K562 (cell line): ENCODE results near the gene COA3. TPM values are rescaled to one million over a fixed set of nuclear protein-coding genes. Genes with fewer than 3 reads are reported as not detected.

Experiments
- CAMTA2 ChIP-seq: fragments of 250-450 bp; sonication (Bioruptor Pico); conservative IDR thresholded peaks from 2 replicates; pipeline ENCODE4 v1.5.1; 2022
- CBFB ChIP-seq: sonication (generic); formaldehyde crosslinking; IDR thresholded peaks from 2 replicates; pipeline ENCODE4 v1.4.0; 2020; ENCODE audit warnings: mild to moderate bottlenecking, missing genetic modification reagents
- CBX5 ChIP-seq: IDR thresholded peaks from 2 replicates; pipeline ENCODE4 v1.6.1; 2014; ENCODE audit warnings: low read depth, borderline replicate concordance
- ELK1 ChIP-seq: sonication (generic); formaldehyde crosslinking; IDR thresholded peaks from 2 replicates; pipeline ENCODE4 v1.8.1; 2022; ENCODE audit warnings: missing genetic modification reagents
- HLTF ChIP-seq: fragments of 450-650 bp; IDR thresholded peaks from 2 replicates; pipeline ENCODE4 v1.6.1; 2016
- HNRNPH1 ChIP-seq: fragments of 200-400 bp; formaldehyde crosslinking; optimal IDR thresholded peaks from 2 replicates; pipeline ENCODE3; 2017; ENCODE audit warnings: low read depth, mild to moderate bottlenecking, low read length, moderate library complexity
- MAFG ChIP-seq: fragments of 450-650 bp; conservative IDR thresholded peaks from 2 replicates; pipeline ENCODE4 v1.6.1; 2016; ENCODE audit warnings: missing genetic modification characterization, missing compliant biosample characterization
- MCM3 ChIP-seq: fragments of 450-650 bp; IDR thresholded peaks from 2 replicates; pipeline ENCODE4 v1.6.1; 2016
- NCOA2 ChIP-seq, 2 experiments: fragments of 450-650 bp; IDR thresholded peaks; 2 replicates each; pipeline ENCODE4 v1.6.1; 2018; ENCODE audit warnings: mild to moderate bottlenecking in 2 of 2, moderate library complexity in 1 of 2; ENCODE audit not compliant: partially characterized antibody in 2 of 2
- NFE2L1 ChIP-seq: fragments of 450-650 bp; IDR thresholded peaks from 2 replicates; pipeline ENCODE4 v1.6.1; 2016; ENCODE audit warnings: missing genetic modification characterization, low read depth, mild to moderate bottlenecking, missing compliant biosample characterization, moderate library complexity, borderline replicate concordance
- SMARCA4 ChIP-seq: fragments of 450-650 bp; IDR thresholded peaks from 2 replicates; pipeline ENCODE4 v1.6.1; 2016
- SRSF7 ChIP-seq: fragments of 200-400 bp; formaldehyde crosslinking; optimal IDR thresholded peaks from 2 replicates; pipeline ENCODE3; 2017; ENCODE audit warnings: mild to moderate bottlenecking, low read depth, low read length
- SRSF9 ChIP-seq: fragments of 200-400 bp; formaldehyde crosslinking; IDR thresholded peaks from 2 replicates; pipeline ENCODE4 v1.6.1; 2017; ENCODE audit warnings: low read depth, low read length, borderline replicate concordance
- ZBTB7A ChIP-seq: IDR thresholded peaks from 2 replicates; pipeline ENCODE4 v1.6.1; 2011; ENCODE audit warnings: low read depth, mild to moderate bottlenecking, low read length, moderate library complexity, borderline replicate concordance; ENCODE audit not compliant: control insufficient read depth
- ZFP30 ChIP-seq: fragments of 250-450 bp; sonication (Bioruptor Pico); IDR thresholded peaks from 2 replicates; pipeline ENCODE4 v1.8.0; 2022; ENCODE audit warnings: moderate library complexity, mild to moderate bottlenecking, inconsistent platforms, borderline replicate concordance
- ZFX ChIP-seq: sonication (generic); formaldehyde crosslinking; IDR thresholded peaks from 2 replicates; pipeline ENCODE4 v1.8.0; 2022; ENCODE audit warnings: mild to moderate bottlenecking, missing genetic modification reagents, moderate library complexity
- ZNF133 ChIP-seq: fragments of 250-450 bp; sonication (Bioruptor Pico); IDR thresholded peaks from 2 replicates; pipeline ENCODE4 v1.4.0; 2020; ENCODE audit warnings: mild to moderate bottlenecking
- ZNF212 ChIP-seq: fragments of 450-650 bp; formaldehyde crosslinking; IDR thresholded peaks from 2 replicates; pipeline ENCODE4 v1.4.0; 2020; ENCODE audit warnings: mild to moderate bottlenecking
- ZNF347 ChIP-seq: fragments of 450-650 bp; formaldehyde crosslinking; IDR thresholded peaks from 2 replicates; pipeline ENCODE4 v1.4.0; 2020; ENCODE audit warnings: low read depth, mild to moderate bottlenecking, moderate library complexity
- ZNF395 ChIP-seq: fragments of 200-800 bp; sonication (Bioruptor generic); IDR thresholded peaks from 2 replicates; pipeline ENCODE4 v1.6.1; 2017; ENCODE audit warnings: missing genetic modification characterization, missing compliant biosample characterization
- polyA plus RNA-seq, 8 experiments: library from polyadenylated mRNA; depleted of rRNA in 4 of 8; stranded (reverse) in 5 of 8; unstranded in 3 of 8; fragments of >200 nt; fragmentation: Nextera tagmentation in 2 of 8; fragmentation: Illumina TruSeq in 1 of 8; extraction: Ambion mirVana in 2 of 8; extraction: Trizol in 1 of 8; gene quantifications; 2 replicates each; pipeline versions ENCODE4 v1.2.1 to v1.2.3, GENCODE V29; 2011 to 2014; ENCODE audit warnings: inconsistent platforms in 1 of 8, missing spikeins in 1 of 8
- total RNA-seq, 7 experiments: library from RNA; depleted of rRNA in 6 of 7; stranded (reverse); fragments of >200 nt in 6 of 7; fragmentation: Illumina TruSeq in 2 of 7; extraction: Trizol in 2 of 7; gene quantifications; 2 replicates each; pipeline versions ENCODE4 v1.2.1 to v1.2.3, GENCODE V29; 2011 to 2021; ENCODE audit warnings: low replicate concordance in 1 of 7
- TF ChIP-seq, protein P1 (sequence below): sonication (generic); formaldehyde crosslinking; IDR thresholded peaks from 2 replicates; pipeline ENCODE4 v1.8.0; 2022; ENCODE audit warnings: mild to moderate bottlenecking, missing genetic modification reagents
- TF ChIP-seq, protein P2 (sequence below): fragments of 200-800 bp; sonication (Bioruptor generic); IDR thresholded peaks from 2 replicates; pipeline ENCODE4 v1.6.1; 2017; ENCODE audit warnings: missing genetic modification characterization, missing compliant biosample characterization

COA3 gene
- total and polyA plus RNA-seq, 9 of the 15 experiments (the other 6 are each of a cell fraction or from before 2014, with no cell fraction given): 49.6 to 153 (median 61.4) TPM

DNA sequence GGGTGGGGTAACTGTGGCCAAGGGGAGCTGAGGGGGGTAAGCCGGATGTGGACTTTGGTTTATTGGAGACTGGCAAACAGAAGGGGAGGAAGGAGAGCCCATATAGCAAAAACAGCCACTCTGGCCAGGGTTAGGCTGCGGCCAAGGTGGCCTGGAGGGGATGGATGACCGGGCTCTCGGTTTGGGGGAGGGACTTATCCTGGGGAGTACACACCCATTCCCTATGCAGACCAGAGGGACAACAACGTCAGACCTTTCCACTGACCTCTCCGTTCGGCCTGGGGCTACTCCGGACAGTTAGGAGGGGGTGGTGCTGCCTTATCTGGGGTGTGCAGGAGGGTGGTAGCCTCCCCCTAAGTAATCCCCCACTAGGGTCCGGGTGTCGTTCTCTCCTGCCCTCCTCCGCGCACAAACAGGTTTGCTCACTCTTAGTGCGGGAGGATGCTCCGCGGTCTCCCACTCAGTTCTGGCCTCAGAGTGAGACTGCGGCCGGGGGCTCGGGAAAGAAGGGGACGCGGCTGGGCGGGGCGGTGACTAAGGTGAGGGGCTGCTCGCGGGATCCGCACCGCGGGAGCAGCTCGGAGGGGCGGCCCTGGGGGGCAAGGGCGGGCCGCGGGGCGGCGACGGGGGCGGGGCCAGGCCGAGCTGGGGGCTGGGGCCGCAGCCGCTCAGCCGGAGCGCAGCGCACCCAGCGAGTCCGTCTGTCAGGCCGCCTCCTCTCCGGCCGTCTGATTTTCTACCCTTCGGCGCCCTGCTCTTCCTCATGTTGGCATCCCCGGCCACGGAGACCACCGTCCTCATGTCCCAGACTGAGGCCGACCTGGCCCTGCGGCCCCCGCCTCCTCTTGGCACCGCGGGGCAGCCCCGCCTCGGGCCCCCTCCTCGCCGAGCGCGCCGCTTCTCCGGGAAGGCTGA, 18.3 kb downstream of the COA3 start, which contains the start of gene WNK4 (continued):
- TF ChIP-seq ZNF133 (CRISPR knock-in tag) (no peak), HNRNPH1 (no peak), ZNF347 (CRISPR knock-in tag) (no peak), ZBTB7A (peak; percentile 99), HLTF (peak; percentile 39; the same call in 1 of the 2 replicates), MCM3 (no peak), CAMTA2 (no peak), MAFG (tag) (no peak), NCOA2 (IDR thresholded peaks at IDR 0.05; ENCODE audit: partially characterized antibody in 2 of 2) (no peak), CBFB (CRISPR knock-in tag) (peak; percentile 47; the same call in 1 of the 2 replicates), ZNF395 (CRISPR knock-in tag) (no peak), ZFX (CRISPR knock-in tag) (peak; percentile 65), SMARCA4 (peak; percentile 89), ZNF212 (no peak), SRSF9 (no peak), ZFP30 (CRISPR knock-in tag) (no peak), SRSF7 (no peak), ELK1 (no peak), CBX5 (no peak), NFE2L1 (tag) (no peak)
- TF ChIP-seq, protein P1, sequence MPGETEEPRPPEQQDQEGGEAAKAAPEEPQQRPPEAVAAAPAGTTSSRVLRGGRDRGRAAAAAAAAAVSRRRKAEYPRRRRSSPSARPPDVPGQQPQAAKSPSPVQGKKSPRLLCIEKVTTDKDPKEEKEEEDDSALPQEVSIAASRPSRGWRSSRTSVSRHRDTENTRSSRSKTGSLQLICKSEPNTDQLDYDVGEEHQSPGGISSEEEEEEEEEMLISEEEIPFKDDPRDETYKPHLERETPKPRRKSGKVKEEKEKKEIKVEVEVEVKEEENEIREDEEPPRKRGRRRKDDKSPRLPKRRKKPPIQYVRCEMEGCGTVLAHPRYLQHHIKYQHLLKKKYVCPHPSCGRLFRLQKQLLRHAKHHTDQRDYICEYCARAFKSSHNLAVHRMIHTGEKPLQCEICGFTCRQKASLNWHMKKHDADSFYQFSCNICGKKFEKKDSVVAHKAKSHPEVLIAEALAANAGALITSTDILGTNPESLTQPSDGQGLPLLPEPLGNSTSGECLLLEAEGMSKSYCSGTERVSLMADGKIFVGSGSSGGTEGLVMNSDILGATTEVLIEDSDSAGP: no peak
- TF ChIP-seq, protein P2, sequence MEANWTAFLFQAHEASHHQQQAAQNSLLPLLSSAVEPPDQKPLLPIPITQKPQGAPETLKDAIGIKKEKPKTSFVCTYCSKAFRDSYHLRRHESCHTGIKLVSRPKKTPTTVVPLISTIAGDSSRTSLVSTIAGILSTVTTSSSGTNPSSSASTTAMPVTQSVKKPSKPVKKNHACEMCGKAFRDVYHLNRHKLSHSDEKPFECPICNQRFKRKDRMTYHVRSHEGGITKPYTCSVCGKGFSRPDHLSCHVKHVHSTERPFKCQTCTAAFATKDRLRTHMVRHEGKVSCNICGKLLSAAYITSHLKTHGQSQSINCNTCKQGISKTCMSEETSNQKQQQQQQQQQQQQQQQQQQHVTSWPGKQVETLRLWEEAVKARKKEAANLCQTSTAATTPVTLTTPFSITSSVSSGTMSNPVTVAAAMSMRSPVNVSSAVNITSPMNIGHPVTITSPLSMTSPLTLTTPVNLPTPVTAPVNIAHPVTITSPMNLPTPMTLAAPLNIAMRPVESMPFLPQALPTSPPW: peak; percentile 92
